Suprapubic skin (tissue), 4 donors: Measurements from ENCODE around the gene FAM161B. TPM values are rescaled to one million over a fixed set of nuclear protein-coding genes. Genes with fewer than 3 reads are reported as not detected.

Source experiments
- DNase-seq, 2 donors: peaks; one replicate each; pipeline ENCODE4 v3.0.0-alpha.2; 2019; ENCODE audit warnings: low spot score in 2 of 2
- H3K27ac ChIP-seq: fragments of 200-600 bp; sonication (generic); one replicate; pipeline ENCODE4 v1.5.1; 2019
- H3K27me3 ChIP-seq: fragments of 200-600 bp; sonication (generic); one replicate; pipeline ENCODE4 v1.5.1; 2019
- H3K36me3 ChIP-seq: fragments of 200-600 bp; sonication (generic); one replicate; pipeline ENCODE4 v1.5.1; 2019
- H3K4me1 ChIP-seq: fragments of 200-600 bp; sonication (generic); one replicate; pipeline ENCODE4 v1.5.1; 2019
- H3K4me3 ChIP-seq: fragments of 200-600 bp; sonication (generic); one replicate; pipeline ENCODE4 v1.5.1; 2019; ENCODE audit warnings: mild to moderate bottlenecking
- H3K9me3 ChIP-seq: fragments of 200-600 bp; sonication (generic); one replicate; pipeline ENCODE4 v1.5.1; 2019
- CTCF ChIP-seq, 2 donors: fragments of 200-600 bp in 1 of 2; fragments of 450-650 bp in 1 of 2; sonication (generic) in 1 of 2; IDR thresholded peaks; one replicate each; pipeline ENCODE4 v1.5.1; 2016 to 2019; ENCODE audit warnings: antibody characterized with exemption in 2 of 2, mild to moderate bottlenecking in 1 of 2, moderate library complexity in 1 of 2
- EP300 ChIP-seq: sonication (generic); formaldehyde crosslinking; IDR thresholded peaks from one replicate; pipeline ENCODE4 v1.6.1; 2017; ENCODE audit warnings: antibody characterized with exemption
- POLR2A ChIP-seq, 2 donors: fragments of 450-650 bp; IDR thresholded peaks; one replicate each; pipeline ENCODE4 v1.6.1; 2017; ENCODE audit warnings: antibody characterized with exemption in 2 of 2, mild to moderate bottlenecking in 2 of 2, moderate library complexity in 2 of 2
- POLR2AphosphoS5 ChIP-seq, 3 donors: sonication (generic); formaldehyde crosslinking; IDR thresholded peaks; one replicate each; pipeline ENCODE4 v1.6.1; 2017; ENCODE audit warnings: antibody characterized with exemption in 3 of 3
- WGBS: methylation state at CpG from one replicate; pipeline ENCODE4 v1.1.5; 2018; 5-methylcytosine and 5-hydroxymethylcytosine counted together
- total RNA-seq, 4 donors: library from RNA; depleted of rRNA; stranded (reverse); fragments of >200 nt; gene quantifications; one replicate each; pipeline ENCODE4 v1.1.0, GENCODE V29; 2016

The FAM161B gene
- total RNA-seq = 1 to 10 TPM; 2.1 to 4.7 (median 3.5) TPM

GRCh38 chr14:73949752-73950734 lies at the start of gene FAM161B, which contains the start of gene COQ6:
Gene FAM161B (minus strand): TSS chr14:73950094. CDS start chr14:73950026, 68 bp downstream.
Gene COQ6 (plus strand): TSS chr14:73950302. CDS start chr14:73950333, 31 bp downstream.
- no peaks in the 10 kb centered on the region for H3K27me3 ChIP-seq
- H3K4me1 ChIP-seq = peaks cover 16% of the 10 kb centered on the region
- H3K36me3 ChIP-seq = peaks cover 28% of the 10 kb centered on the region
- DNase-seq = peak; percentile 96 to 97
- WGBS = under 1% methylated on average over 32 of the region's 70 CpGs
- no peaks in the 10 kb centered on the region for H3K9me3 ChIP-seq
- peak within 1 kb of the TSS; percentile 91 for H3K27ac ChIP-seq
- H3K4me3 ChIP-seq = peak within 1 kb of the TSS; percentile 80
- TF ChIP-seq CTCF (IDR thresholded peaks at IDR 0.05) (no peak), EP300 (no peak), POLR2AphosphoS5 (IDR thresholded peaks at IDR 0.05) (peak; percentile 74 to 87 (median 82)), POLR2A (IDR thresholded peaks at IDR 0.05) (peak; percentile 27 to 89)

- TF ChIP-seq POLR2A (IDR thresholded peaks at IDR 0.05) = no peak
- TF ChIP-seq CTCF (IDR thresholded peaks at IDR 0.05) = no peak
- no peak for TF ChIP-seq POLR2AphosphoS5 (IDR thresholded peaks at IDR 0.05)
- no peak for TF ChIP-seq EP300
- H3K27me3 ChIP-seq = no peaks in the 10 kb centered on the region
- H3K4me1 ChIP-seq = no peaks in the 10 kb centered on the region
- no peak overlapping the region for H3K27ac ChIP-seq
- no peaks in the 10 kb centered on the region for H3K9me3 ChIP-seq
- no peak overlapping the region for H3K4me3 ChIP-seq
- peaks cover 6% of the 10 kb centered on the region for H3K36me3 ChIP-seq
- 83% methylated on average over 2 of the region's 2 CpGs for WGBS
- DNase-seq = no peak
These were observed 48.8 kb upstream of the FAM161B start for GRCh38 chr14:73998726-73999125.

- TF ChIP-seq CTCF (IDR thresholded peaks at IDR 0.05) (no peak), EP300 (no peak), POLR2A (IDR thresholded peaks at IDR 0.05) (no peak), POLR2AphosphoS5 (IDR thresholded peaks at IDR 0.05) (no peak)
- no peak for DNase-seq
- Histone ChIP-seq H3K36me3 (peaks cover 8% of the 10 kb centered on the region), H3K27ac (no peak overlapping the region), H3K4me1 (no peaks in the 10 kb centered on the region), H3K4me3 (no peak overlapping the region), H3K27me3 (no peaks in the 10 kb centered on the region), H3K9me3 (no peaks in the 10 kb centered on the region)
- 88% methylated on average over 7 of the region's 7 CpGs for WGBS
These were observed 48.1 kb upstream of the FAM161B start for GRCh38 chr14:73997944-73998447.

GRCh38 chr14:73997108-73997943 lies 47.4 kb upstream of the FAM161B start:
- WGBS = 91% methylated on average over 1 of the region's 1 CpG

More at GRCh38 chr14:73997108-73997943, 47.4 kb upstream of the FAM161B start:
- DNase-seq = no peak
- H3K9me3 ChIP-seq = no peaks in the 10 kb centered on the region
- no peaks in the 10 kb centered on the region for H3K27me3 ChIP-seq
- TF ChIP-seq POLR2A (IDR thresholded peaks at IDR 0.05) (no peak), POLR2AphosphoS5 (IDR thresholded peaks at IDR 0.05) (no peak), CTCF (IDR thresholded peaks at IDR 0.05) (no peak), EP300 (no peak)
- no peak overlapping the region for H3K4me3 ChIP-seq
- H3K36me3 ChIP-seq = peaks cover 8% of the 10 kb centered on the region
- H3K4me1 ChIP-seq = no peaks in the 10 kb centered on the region
- H3K27ac ChIP-seq = no peak overlapping the region
